HG03139 (cell line): ENCODE data around the gene PRM1.
"Not testable (repeated sequence)": the region's sequence is repeated elsewhere in the genome, so short reads cannot be mapped to it uniquely, and the experiment has no call there.

Experiments
- ATAC-seq: cut with Tn5 transposase; IDR thresholded peaks from one replicate; pipeline ENCODE4 v1.9.1; 2021; ENCODE audit not compliant: unreplicated experiment

The PRM1 gene

GRCh38 chr16:11298143-11298900, 17.2 kb upstream of the PRM1 start:
- ATAC-seq: no peak

- peak; percentile 77 for ATAC-seq
Measured at GRCh38 chr16:11297492-11298142, 16.5 kb upstream of the PRM1 start.

DNA sequence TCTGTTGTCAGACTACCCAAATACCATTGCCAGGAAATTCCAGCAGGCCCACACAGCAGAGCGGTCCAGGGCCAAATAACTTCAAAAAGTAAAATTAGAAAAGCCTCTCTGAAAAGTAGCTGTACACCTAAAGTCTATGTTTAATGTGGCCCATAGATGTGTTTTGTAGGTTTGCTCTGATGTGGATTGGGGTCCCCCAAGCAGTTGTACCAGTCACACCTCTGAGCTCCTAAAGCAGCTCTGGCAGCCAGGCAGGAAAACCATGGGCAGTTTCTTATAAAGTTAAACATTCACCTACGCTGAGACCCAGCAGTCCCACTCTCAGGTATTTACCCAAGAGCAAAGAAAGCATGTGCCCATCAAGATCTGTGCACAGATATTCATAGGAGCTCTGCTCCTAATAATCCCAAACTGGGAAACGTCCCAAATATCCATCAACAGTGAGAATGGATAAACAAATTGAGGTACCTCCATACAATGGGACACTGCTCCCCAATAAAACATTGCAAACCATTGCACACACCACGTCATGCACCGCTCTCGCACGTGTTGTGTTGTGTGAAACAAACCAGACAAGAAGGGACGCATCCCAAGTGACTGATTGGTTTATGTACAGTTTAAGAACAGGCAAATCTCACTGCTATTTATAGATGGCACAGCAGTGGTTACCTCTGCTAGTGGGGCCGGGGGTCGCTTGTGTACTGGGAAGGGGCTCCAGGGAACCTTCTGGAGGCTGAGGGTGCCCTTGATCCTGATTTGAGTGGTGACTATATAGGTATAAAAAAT, 15.8 kb upstream of the PRM1 start:
- ATAC-seq: peak; percentile 11

DNA sequence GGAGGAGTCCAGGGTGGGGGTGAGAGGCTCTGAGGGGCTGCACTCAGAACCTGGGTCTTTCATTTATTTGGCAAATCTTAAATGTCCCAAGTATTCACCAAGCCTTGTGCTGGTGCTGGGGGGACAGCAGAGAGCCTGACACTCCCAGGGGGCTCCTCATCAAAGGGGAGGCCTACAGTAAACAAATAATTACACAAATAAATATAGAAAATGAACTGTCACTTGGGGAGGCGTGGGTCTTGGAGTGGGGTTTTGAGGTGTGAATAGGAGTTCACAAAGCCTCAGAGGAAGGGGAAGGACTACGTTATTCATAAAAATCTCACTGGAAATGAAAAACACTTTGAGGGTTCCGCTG, 15.2 kb upstream of the PRM1 start:
- no peak for ATAC-seq

DNA sequence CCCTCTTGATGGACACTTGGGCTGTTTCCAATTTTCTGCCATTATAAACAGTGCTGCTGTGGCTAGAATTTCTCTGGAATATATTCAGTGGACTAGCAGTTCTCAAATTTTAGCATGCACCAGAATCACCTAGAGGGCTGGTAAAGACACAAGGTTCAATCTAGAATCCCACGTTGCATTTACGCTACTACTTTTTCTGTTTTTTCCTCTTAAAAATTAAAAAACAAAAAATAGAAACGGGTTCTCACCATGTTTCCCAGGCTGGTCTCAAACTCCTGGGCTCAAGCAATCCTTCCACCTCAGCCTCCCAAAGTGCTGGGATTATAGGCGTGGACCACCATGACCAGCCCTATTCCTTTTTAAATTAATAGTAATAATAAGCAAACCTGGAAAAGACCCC, 14.5 kb upstream of the PRM1 start:
- no peak for ATAC-seq

DNA sequence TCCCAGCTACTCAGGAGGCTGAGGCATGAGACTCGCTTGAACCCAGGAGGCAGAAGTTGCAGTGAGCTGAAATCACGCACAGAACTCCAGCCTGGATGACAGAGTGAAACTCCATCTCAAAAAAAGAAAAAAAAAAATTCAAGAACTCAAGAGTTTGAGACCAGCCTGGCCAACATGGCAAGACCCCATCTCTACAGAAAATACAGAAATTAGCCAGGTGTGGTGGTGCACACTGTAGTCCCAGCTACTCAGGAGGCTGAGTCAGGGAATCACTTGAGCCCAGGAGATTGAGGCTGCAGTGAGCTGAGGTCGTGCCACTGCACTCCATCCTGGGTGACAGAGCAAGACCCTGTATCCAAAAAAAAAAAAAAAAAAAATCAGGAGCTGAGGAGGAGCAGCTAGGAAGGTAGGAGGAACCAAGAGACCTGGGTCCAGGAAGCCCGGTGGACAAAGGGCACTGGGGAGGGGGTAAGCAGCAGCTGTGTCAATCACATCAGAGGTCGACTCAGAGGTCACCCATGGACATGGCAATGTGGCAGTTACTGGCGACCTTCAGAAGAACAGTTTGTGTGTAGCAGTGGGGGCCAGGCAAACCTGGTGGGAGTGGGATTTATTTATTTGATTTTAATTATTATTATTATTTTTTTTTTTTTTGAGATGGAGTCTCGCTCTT, 11.1 kb upstream of the PRM1 start:
- ATAC-seq: no peak

DNA sequence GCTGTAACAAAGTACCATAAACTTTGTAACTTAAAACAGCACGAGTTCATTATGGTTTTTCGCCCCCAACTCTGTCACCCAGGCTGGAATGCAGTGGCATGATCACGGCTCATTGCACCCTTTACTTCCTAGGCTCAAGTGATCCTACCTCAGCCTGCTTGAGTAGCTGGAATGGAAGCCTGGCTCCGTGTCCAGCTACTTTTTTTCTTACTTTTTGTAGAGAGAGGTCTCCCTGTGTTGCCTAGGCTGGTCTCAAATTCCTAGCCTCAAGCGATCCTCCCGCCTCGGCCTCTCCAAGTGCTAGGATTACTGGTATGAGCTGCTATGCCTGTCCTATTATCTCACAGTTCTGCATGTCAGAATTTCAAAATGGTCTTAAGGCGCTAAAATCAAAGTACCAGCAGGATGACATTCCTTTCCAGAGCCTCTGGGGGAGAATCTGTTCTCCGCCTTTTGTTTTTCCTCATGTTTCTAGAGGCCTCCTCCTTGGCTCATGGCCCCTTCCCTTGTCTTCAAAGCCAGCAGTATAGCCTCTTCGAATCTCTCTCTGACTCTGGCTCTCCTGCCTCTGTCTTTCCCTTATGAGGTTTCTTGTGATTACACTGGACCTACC, 10.1 kb upstream of the PRM1 start:
- no peak for ATAC-seq

- no peak for ATAC-seq
Measured at GRCh38 chr16:11290102-11290893, 9.2 kb upstream of the PRM1 start.

- not testable (repeated sequence) for ATAC-seq
Measured at GRCh38 chr16:11289696-11290095, 8.6 kb upstream of the PRM1 start.

DNA sequence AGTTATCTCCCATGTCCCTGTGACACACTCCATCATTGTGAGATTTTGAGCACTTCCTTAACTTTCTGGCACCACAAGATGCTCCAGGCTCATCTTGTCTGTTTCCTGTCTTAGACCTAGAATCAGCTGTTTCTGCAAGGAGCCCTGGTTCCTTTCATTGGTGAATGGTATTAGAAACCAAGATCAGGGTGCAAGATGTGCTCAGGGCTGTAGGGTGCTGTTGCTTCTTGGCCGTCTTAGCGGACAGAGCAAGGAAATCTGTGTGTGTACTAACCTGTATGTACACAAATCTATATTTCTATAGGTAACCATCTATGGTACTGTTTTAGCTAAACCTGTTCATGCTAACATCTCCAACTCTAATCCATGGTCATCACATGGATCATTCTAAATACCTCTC, 8.1 kb upstream of the PRM1 start:
- no peak for ATAC-seq

- no peak for ATAC-seq
Measured at GRCh38 chr16:11285842-11286241, 4.7 kb upstream of the PRM1 start.

- no peak for ATAC-seq
Measured at GRCh38 chr16:11283820-11284248, 2.7 kb upstream of the PRM1 start.

- ATAC-seq: no peak
Measured at GRCh38 chr16:11278681-11279628, 2.2 kb downstream of the PRM1 start.

DNA sequence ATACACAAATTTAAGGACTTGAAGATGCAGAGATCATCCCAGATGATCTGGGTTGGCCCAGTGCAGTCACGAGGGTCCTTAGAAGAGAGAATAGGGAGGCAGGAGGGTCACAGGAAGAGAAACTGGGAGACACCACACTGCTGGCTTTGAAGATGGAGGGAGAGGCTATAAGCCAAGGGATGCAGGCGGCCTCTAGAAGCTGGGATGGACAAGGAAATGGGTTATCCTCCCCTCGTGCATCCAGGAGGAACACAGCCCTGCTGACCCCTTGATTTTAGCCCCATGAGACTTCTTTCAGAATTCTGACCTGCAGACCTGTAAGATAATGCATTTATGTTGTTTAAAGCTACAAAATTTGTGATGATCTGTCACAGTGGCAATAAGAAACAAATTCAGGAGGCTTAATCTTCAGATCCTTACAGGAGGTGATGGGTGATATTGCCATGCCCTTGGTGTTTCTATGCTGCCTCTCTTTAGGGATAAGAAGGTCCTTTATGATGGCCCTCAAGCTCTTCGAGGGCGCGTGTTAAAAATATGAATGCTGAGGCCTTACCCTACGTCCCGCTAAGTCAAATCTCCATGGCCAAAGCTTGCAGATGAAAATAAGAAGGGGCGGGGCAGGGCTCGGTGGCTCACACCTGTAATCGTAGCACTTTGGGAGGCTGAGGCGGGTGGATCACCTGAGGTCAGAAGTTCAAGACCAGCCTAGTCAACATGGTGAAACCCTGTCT, 3.4 kb downstream of the PRM1 start:
- ATAC-seq: no peak

GRCh38 chr16:11276896-11277593, 4.1 kb downstream of the PRM1 start:
- ATAC-seq: no peak

GRCh38 chr16:11276143-11276895, 4.8 kb downstream of the PRM1 start, which contains the start of gene PRM2:
PRM2 (minus strand) TSS chr16:11276480; CDS start chr16:11276370, 110 bp downstream.
- no peak for ATAC-seq

- ATAC-seq: no peak
Measured at GRCh38 chr16:11274964-11275363, 6.2 kb downstream of the PRM1 start.
